GM21529 (cell line): ENCODE data around the gene SHB.
A peak's percentile ranks its signal among the peaks of the same experiment; 100 is the strongest.

Experiments used
- ATAC-seq: cut with Tn5 transposase; IDR thresholded peaks from one replicate; pipeline ENCODE4 v1.9.1; 2021; ENCODE audit not compliant: unreplicated experiment

SHB gene

GRCh38 chr9:37994639-37995347 lies 74.2 kb downstream of the SHB start:
- ATAC-seq: peak; percentile 84

DNA sequence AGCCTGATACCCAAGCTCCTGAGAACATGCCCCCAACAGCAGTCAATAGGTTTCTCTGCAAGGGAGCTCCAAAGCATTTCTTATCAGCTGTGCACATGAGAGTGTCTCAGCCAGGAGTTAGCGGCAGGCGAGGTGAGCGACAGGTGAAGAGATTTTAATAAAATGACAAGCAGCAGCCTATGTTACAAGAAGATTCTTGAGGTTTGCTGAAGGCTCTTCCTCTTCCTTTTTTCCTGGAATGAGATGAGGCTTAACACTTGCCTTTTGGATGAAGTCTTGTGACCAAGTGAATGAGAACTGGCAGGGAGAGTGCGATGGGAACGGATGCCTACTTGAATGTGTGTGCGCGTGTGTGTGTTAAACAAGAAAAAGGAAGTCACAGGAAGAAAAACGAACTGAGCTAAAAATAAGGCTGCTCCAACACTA lies 76.1 kb downstream of the SHB start:
- ATAC-seq: no peak

DNA sequence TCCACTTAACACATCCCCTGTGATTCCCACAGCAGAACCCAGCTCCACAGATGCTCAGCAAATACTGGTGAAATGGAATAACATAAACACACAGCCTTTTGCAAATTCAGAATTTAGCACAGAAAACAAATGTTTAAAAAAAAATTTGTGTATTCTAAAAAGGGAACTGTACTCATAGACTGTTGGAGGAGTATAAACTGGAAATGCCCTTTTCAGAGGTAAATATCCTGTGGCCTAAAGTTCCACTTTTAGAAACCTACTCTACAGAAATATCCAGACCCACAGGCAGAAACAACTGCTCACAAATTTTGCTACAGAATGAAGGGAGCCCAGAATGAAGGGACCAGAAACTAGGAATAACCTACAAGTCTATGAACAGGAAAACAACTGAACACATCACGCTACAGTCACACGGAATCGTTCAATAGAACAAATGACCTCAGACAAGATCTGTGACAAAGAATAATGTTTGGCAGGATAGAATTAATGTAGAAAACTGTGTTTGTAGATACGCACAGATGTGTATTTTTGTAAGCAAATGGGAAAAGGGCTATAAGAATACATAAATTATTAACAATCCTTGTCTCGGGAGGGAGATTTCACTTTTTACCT lies 78.5 kb downstream of the SHB start:
- ATAC-seq: no peak

GRCh38 chr9:37989701-37990100 lies 79.3 kb downstream of the SHB start:
- ATAC-seq: no peak

- ATAC-seq: no peak
Observed at GRCh38 chr9:37988602-37989001, 80.4 kb downstream of the SHB start.

DNA sequence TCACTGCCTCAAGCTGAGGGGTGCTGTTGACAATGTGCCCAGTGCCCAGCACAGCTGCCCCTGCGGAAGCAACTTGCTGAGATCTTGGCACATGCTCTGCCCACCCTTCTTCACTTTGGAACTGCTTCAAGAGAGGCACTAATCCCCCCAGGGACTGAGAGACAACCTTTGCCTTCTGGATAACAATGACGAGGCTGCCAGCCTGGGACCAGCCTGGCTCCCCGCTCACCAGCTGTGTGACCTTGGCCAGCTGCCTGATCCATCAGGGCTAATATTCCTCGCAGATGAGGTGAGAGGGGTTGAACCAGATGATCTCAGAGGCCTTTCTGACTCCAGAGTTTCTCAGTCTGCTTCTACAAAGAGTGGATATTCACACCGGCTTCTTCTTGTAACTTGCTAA lies 81.0 kb downstream of the SHB start:
- no peak for ATAC-seq

DNA sequence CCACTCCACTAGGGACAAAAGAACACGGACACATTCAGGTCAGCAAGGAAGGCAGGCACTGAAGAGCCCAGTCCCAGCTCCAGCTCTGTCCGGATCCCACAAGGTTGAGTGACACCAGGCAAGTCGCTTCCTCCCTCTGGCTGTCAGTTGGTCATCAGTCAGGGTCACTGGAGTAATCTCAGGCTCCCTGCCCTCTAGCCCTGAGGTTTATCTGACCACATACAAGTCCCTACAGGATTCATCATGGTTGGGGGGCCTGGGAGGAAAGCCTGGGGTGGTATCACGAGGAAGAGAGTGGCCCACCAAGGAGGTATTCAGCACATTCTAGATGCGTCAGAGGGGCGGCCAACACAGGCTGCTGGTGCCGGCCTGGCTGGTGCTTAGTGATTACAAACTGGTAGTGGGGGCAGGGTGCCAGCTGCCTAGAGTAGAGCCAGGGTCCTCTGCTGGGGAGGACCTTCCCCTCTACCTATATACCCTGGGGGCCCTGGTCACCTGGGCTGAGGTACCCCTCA lies 81.5 kb downstream of the SHB start:
- no peak for ATAC-seq

DNA sequence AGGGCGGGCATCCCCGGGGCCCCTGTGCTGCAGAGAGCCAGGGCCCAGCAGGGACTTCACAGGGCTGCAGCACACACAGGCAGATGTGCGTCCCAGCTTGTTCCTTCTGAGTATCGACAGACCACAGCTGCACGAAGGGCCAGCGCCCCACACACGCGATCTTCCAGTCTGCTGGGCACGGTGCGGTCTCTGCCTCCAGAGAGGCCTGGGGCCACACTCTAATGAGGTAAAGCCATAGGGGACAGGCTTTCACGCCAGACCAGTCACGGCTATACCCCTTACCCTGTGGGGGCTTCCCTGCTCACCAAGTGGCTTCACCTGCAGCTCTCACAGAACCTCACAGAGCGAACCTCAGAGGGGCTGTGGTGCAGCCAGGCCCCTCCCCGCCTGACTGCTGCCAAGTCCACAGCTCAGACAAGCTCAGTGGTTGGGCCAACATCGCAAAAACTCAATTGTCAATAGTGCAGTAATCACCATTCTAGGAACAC lies 82.2 kb downstream of the SHB start:
- ATAC-seq: peak; percentile 40

DNA sequence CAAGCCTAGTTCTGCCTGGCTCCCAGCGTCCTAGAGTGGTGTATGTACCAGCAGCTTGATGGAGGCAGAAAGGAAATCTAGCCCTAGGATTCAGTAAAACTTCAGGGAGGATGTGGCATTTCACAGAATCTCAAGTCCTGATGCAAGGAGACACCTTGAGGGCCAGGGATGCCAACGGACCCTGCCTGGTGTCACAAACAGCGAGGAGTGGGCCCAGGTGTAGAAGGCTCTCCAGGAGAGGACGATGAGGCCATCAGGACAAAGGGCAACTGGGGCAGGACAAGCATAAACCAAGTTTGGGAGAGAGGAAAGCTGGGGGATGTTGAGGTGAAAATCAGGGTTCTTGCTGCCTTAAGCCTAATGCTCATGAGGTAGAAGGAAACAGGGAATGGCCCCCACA lies 83.0 kb downstream of the SHB start:
- no peak for ATAC-seq

DNA sequence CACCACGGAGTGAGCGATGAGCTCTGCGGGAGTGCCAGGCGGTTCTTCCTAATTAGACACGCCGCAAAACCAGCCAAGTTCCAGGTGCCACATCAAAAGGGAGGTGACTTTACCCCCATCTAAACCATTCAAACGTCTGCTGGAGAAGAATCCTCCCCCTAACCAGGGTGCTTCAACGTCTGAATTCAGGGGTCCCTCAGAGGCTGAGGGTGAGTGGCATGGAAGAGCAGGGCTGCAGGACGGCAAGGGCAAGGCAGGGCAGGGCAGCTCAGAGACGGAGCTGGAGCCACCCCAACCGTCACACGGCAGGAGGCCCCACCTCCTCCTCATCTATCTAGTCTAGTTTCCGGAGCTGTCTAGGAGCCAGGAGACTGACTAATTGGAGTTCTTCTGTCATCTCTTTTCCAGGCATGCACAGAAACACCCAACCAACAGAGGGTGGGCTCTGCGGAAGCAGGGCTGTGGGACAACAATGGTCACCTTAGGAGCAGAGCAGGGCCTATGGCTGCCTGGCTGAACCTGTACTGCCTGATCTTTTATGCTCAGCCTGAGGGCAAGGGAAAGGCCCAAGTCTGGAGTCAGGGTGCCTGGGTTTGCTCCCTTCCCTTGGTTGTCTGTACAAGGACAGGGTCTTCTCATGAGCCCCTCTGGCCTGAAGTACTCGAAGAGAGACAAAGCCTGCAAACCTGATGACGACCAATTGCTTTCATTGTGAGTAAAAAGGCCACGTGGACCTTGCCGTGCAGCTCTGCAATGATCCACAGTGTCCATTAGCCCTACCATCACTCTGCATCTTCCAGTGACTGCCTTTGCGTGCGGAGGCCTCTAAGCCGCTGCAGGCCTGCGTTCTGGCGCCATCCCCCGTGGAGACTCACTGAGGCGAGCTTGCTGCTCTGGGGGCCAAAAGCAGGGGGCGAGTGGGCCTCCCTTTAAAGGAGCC lies 84.1 kb downstream of the SHB start:
- ATAC-seq: no peak

GRCh38 chr9:37984278-37984671 lies 84.8 kb downstream of the SHB start:
- no peak for ATAC-seq

DNA sequence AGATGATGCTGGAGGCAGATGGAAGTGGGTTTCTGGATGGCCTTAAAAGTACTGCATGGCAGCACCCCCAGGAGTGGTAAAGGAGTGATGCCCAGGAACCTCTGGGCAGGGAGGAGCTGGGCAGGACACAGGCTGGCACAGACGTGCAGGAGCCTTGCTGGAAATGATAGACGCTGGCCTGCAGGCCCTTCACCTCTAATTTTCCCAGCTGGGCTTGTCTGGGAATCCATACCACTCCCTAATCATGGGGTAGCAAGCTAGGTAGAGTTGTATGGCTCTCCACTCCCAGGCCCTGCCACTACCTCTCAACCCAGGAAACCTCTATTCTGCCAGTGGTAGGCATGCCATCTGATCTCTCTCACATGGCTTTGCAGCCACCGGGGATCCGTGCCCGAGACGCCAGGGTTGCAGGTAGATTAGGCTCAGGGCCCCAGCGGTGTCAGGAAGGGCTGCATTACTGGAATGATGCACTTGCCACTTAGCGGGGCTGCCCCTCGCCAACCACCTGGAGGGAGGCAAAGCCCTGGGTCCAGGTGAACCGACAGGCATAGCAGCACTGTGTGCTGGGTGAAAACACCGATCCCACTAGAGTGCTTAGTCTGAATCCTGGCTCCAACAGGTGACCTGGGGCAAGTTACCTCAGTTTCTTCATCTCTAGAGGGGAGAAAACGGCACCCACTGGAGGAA lies 85.5 kb downstream of the SHB start:
- no peak for ATAC-seq

DNA sequence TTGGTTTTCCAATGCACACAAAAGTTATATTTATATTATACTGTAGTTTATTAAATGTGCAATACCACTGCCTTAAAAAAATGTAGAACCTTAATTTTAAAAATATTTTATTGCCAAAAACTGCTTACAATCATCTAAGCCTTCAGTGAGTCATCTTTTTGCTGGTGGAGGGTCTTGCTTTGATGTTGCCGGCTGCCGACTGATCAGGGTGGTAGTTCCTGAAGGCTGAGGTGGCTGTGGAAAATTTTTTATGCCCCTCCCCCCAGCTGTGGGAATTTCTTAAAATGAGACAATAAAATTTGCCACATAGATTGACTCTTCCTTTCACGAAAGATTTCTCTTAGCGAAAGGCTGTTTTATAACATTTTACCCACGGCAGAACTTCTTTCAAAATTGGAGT lies 89.2 kb downstream of the SHB start:
- ATAC-seq: no peak

DNA sequence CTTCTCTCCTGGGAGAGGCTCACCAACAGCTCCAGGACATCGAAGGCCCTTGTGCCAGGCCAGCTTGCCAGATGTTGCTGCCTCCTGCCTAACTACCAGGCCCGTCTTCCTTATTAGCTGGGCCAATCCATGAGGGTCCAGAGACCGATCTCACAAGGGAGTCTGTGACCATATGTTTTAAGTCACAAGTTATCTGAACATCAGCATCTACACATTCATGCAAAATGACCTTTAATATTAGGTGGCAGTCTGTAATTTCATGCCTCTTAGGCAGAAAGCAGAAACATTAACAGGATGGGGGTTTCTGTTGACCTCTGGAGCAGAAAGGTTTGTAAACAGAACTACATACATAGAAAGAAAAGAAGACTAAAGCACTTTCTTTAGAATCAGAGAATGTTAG lies 90.0 kb downstream of the SHB start:
- ATAC-seq: no peak

- no peak for ATAC-seq
Observed at GRCh38 chr9:37978481-37978864, 90.6 kb downstream of the SHB start.

DNA sequence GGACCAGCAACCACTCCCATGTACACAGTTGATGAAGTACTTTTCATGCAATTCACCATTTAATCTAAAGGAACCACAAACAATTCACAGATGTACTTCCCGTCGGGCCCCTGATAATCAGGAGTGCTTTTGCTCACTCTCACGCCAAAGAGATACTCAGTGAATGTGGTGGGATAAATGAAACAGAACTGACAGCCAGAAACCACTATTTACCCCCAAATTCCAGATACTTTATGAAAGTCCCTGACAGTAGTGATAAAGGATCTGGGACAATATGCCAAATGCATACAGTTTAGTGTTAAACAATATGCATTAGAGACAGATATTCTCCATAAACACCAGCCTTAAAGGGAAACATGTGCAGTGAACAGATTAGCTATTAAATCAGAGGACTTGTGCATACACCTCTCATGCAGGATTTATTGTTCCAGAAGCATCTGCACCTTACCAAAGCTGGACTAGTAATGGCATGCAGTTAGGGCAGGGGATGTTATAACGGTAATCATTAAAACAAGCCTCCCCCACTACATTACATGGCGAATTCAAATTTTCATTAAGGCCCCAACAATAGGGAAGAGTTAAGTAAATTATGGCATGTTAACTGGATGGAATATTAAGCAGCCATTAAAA lies 91.1 kb downstream of the SHB start:
- ATAC-seq: no peak

DNA sequence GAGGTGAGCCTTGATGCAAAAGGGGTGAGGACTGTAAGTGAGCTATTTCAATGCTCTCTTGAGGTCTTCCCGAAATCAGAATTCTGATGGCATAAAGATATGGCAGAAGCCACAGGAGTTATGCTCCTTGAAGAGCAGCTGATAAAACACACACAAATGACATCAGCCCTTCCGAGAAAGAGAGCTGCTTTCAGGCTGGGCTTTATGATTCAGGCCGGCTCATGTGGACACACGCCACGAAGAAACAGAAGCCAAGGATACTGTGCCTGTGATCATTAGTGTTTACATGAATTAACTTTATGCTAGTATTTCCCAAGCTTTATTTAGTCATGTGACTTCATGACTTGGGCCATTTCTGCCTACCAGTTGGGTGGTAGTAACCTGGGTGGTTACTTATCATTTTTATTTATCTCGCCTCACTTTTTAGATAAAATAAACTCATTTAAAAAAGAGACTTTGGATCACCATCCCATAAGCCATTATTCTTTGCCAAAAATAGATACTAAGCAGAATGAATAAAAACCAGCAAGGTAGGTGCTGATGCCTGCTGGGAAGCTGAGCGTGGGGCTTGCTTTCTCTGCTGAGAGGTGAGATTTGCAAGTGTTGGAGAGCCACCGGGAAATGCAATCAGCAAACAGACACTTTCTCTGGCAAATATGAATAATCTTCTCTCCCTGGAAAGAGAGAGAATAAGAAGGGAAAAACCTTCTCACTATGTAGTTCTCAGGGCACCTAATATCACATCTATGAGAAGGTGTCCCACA lies 92.1 kb downstream of the SHB start:
- no peak for ATAC-seq

GRCh38 chr9:37975639-37976038 lies 93.4 kb downstream of the SHB start:
- no peak for ATAC-seq

- no peak for ATAC-seq
Observed at GRCh38 chr9:37974506-37975173, 94.4 kb downstream of the SHB start.
